Omental fat pad (tissue), 4 donors: ENCODE data around the gene LIN37. TPM values are rescaled to one million over a fixed set of nuclear protein-coding genes. Genes with fewer than 3 reads are reported as not detected.

Experiments
- ATAC-seq: fragments of 150-250 bp; one replicate; pipeline ENCODE4 v1.9.1; 2016; ENCODE audit warnings: mild to moderate bottlenecking, moderate library complexity; ENCODE audit not compliant: low FRiP score
- DNase-seq: peaks from one replicate; pipeline ENCODE4 v3.0.0-alpha.2; 2019; ENCODE audit warnings: low spot score
- CTCF ChIP-seq, 3 donors: fragments of 450-650 bp; IDR thresholded peaks; one replicate each; pipeline ENCODE4 v1.5.1; 2016 to 2017; ENCODE audit warnings: antibody characterized with exemption in 3 of 3, mild to moderate bottlenecking in 3 of 3, moderate library complexity in 2 of 3
- total RNA-seq, 4 donors: library from RNA; depleted of rRNA; stranded (reverse); fragments of >200 nt; gene quantifications; one replicate each; pipeline ENCODE4 v1.1.0, GENCODE V29; 2016

The LIN37 gene, protein sequence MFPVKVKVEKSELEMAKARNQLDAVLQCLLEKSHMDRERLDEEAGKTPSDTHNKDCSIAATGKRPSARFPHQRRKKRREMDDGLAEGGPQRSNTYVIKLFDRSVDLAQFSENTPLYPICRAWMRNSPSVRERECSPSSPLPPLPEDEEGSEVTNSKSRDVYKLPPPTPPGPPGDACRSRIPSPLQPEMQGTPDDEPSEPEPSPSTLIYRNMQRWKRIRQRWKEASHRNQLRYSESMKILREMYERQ
- 10 to 100 TPM; 11.3 to 18.3 (median 15.6) TPM for total RNA-seq

GRCh38 chr19:35748106-35749020, at the start of gene LIN37:
LIN37 (plus strand) TSS chr19:35748576; CDS start chr19:35748725, 149 bp downstream.
- TF ChIP-seq CTCF (IDR thresholded peaks at IDR 0.05) = no peak
- peak; percentile 90 for ATAC-seq
- peak; percentile 99 for DNase-seq

- no peak for TF ChIP-seq CTCF (IDR thresholded peaks at IDR 0.05)
- ATAC-seq = peak; percentile 100
- peak; percentile 90 for DNase-seq
These were observed 46.0 kb upstream of the LIN37 start for GRCh38 chr19:35702223-35703012.

GRCh38 chr19:35703343-35703742, 45.0 kb upstream of the LIN37 start:
- DNase-seq (no peak), ATAC-seq (no peak)
- no peak for TF ChIP-seq CTCF (IDR thresholded peaks at IDR 0.05)

- DNase-seq (no peak), ATAC-seq (no peak)
- no peak for TF ChIP-seq CTCF (IDR thresholded peaks at IDR 0.05)
These were observed 44.2 kb upstream of the LIN37 start, which contains the start of gene ZBTB32 for GRCh38 chr19:35704218-35704617. ZBTB32 (plus strand) TSS chr19:35704558; CDS start chr19:35714627, 10,069 bp downstream.

- ATAC-seq (no peak), DNase-seq (no peak)
- TF ChIP-seq CTCF (IDR thresholded peaks at IDR 0.05) = no peak
These were observed 40.0 kb upstream of the LIN37 start for GRCh38 chr19:35708391-35708790.

DNA sequence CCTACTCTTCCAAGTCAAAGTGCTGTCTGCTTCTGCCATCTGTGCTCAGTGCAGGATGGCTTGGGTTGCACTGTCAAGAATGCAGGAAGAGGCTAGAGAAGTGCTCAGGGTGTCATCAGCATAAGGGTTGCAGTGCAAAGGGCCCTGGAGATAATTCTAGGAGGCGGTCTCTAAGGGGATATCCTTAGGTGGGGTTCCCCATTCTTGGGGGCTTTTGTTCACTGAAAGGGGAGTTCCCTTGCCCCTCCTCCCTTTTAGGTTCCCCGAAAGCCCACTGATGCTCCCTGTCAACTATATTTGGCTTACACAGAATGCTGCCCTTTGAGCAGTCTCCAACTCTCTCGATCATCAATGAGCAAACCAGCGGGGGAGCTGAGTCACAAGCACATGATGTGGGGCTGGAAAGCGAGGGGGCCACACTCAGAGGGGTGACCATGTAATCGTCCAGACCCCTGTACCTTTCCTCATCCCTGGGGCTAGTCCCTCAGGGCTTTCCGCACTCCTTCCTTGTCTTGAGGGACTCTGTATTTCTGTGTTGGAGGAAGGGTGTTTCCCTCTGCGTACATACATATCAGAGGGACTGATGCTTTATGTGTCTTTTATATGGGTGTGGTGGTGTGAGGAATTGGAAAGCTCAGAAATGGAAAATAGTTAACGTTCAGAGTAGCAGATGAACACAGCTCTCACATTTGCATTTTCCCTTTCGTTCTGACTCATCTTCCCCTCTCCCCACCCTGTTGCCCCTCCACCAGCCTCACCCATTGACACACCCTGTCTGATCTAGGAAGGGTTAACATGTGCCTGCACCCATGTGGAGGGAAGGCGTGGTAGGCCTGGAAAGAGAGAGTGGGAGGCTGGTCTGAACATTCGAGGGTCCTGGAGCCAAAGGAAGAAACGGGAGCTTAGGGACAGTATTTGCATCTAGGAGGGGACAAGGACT, 37.3 kb upstream of the LIN37 start:
- TF ChIP-seq CTCF (IDR thresholded peaks at IDR 0.05) = no peak
- no peak for DNase-seq
- no peak for ATAC-seq
